SK-N-SH treated with all-trans-retinoic acid at 6 μM for 48 hours (cell line): ENCODE data around the gene DST.

ENCODE experiments used
- ATAC-seq: fragments of 200-7000 bp; cut with Tn5 transposase; 3 replicates; pipeline ENCODE4 v1.9.1; 2020; ENCODE audit warnings: mild to moderate bottlenecking, moderate library complexity
- CREB5 ChIP-seq: fragments of 250-450 bp; sonication (Bioruptor Pico); IDR thresholded peaks from 2 replicates; pipeline ENCODE4 v1.5.1; 2020; ENCODE audit warnings: low read depth, mild to moderate bottlenecking, moderate library complexity
- RARB ChIP-seq: fragments of 250-450 bp; sonication (Bioruptor Pico); IDR thresholded peaks from 2 replicates; pipeline ENCODE4 v1.8.0; 2021; ENCODE audit warnings: mild to moderate bottlenecking, moderate library complexity
- ZFP3 ChIP-seq: fragments of 250-450 bp; sonication (Bioruptor Pico); IDR thresholded peaks from 2 replicates; pipeline ENCODE4 v1.5.0; 2020; ENCODE audit warnings: mild to moderate bottlenecking, moderate library complexity
- ZNF8 ChIP-seq: fragments of 450-650 bp; formaldehyde crosslinking; IDR thresholded peaks from 2 replicates; pipeline ENCODE4 v1.5.0; 2020; ENCODE audit warnings: mild to moderate bottlenecking, moderate library complexity

Gene DST

GRCh38 chr6:56408976-56409375 is 233.7 kb downstream of the DST start:
- ATAC-seq, result no peak
- TF ChIP-seq ZFP3 (CRISPR knock-in tag), result no peak
- TF ChIP-seq RARB (CRISPR knock-in tag), result no peak
- no peak for TF ChIP-seq ZNF8 (CRISPR knock-in tag)
- TF ChIP-seq CREB5, result no peak
